IMR-90 (cell line): ENCODE results near the gene SLC26A2. TPM values are rescaled to one million over a fixed set of nuclear protein-coding genes. Genes with fewer than 3 reads are reported as not detected.

ENCODE experiments used
- ATAC-seq: fragments of 200-7000 bp; cut with Tn5 transposase; 2 replicates; pipeline ENCODE4 v1.9.1; 2020; ENCODE audit warnings: low read depth, mild to moderate bottlenecking, moderate library complexity
- BruUV-seq: library from RNA; stranded (reverse); fragments of 400-500 nt; replicated peaks from 2 replicates; lab custom pipeline; 2021; lab: Mats Ljungman, UMichigan
- CTCF ChIA-PET: fragments of 300-600 bp; formaldehyde crosslinking; extraction: SDS; loops from one replicate; lab custom pipeline; 2021; ENCODE audit warnings: antibody characterized with exemption; lab: Yijun Ruan, JAX
- POLR2A ChIA-PET: fragments of 300-600 bp; sonication (Branson Sonifier 250); formaldehyde crosslinking; loops from one replicate; lab custom pipeline; 2022; ENCODE audit warnings: antibody characterized with exemption; ENCODE audit not compliant: unreplicated experiment; lab: Charles Lee
- DNase-seq: peaks from one replicate; pipeline ENCODE4 v3.0.0; 2013
- H2AFZ ChIP-seq: replicated peaks from 2 replicates; pipeline ENCODE3; 2013; ENCODE audit warnings: low read length, mild to moderate bottlenecking; ENCODE audit not compliant: poor library complexity
- H2AK5ac ChIP-seq: 2 replicates; pipeline ENCODE4 v1.6.1; 2013; ENCODE audit warnings: low read depth, low read length, inconsistent platforms
- H2AK9ac ChIP-seq: replicated peaks from 2 replicates; pipeline ENCODE3; 2013; ENCODE audit warnings: mild to moderate bottlenecking, low read depth, low read length, moderate library complexity; ENCODE audit not compliant: poor library complexity
- H2BK120ac ChIP-seq: 2 replicates; pipeline ENCODE4 v1.6.1; 2013; ENCODE audit warnings: low read depth, low read length, inconsistent platforms
- H2BK15ac ChIP-seq: 3 replicates; pipeline ENCODE4 v1.6.1; 2013; ENCODE audit warnings: low read depth, low read length, inconsistent platforms
- H2BK20ac ChIP-seq: 2 replicates; pipeline ENCODE4 v1.6.1; 2013; ENCODE audit warnings: low read depth, mild to moderate bottlenecking, inconsistent platforms, low read length, moderate library complexity
- H2BK5ac ChIP-seq: 2 replicates; pipeline ENCODE4 v1.6.1; 2013; ENCODE audit warnings: mild to moderate bottlenecking, low read depth, low read length, inconsistent platforms; ENCODE audit not compliant: poor library complexity, severe bottlenecking
- H3K14ac ChIP-seq: replicated peaks from 2 replicates; pipeline ENCODE4 v1.6.1; 2013; ENCODE audit warnings: low read depth, low read length, inconsistent platforms
- H3K18ac ChIP-seq: 2 replicates; pipeline ENCODE4 v1.6.1; 2013; ENCODE audit warnings: low read depth, low read length, control low read depth
- H3K23ac ChIP-seq: 2 replicates; pipeline ENCODE4 v1.6.1; 2013; ENCODE audit warnings: low read depth, low read length, inconsistent platforms
- H3K27ac ChIP-seq: 2 replicates; pipeline ENCODE4 v1.5.1; 2013; ENCODE audit warnings: mild to moderate bottlenecking, control low read depth, low read length; ENCODE audit not compliant: insufficient read depth
- H3K27me3 ChIP-seq: 2 replicates; pipeline ENCODE4 v1.6.1; 2013; ENCODE audit warnings: low read length; ENCODE audit not compliant: control insufficient read depth, insufficient read depth
- H3K36me3 ChIP-seq: 2 replicates; pipeline ENCODE4 v1.6.1; 2013; ENCODE audit warnings: low read length, mixed read lengths; ENCODE audit not compliant: control insufficient read depth, insufficient read depth
- H3K4ac ChIP-seq: 2 replicates; pipeline ENCODE4 v1.6.1; 2013; ENCODE audit warnings: low read depth, low read length, inconsistent platforms
- H3K4me1 ChIP-seq: 2 replicates; pipeline ENCODE4 v1.6.1; 2013; ENCODE audit warnings: low read length, mixed read lengths; ENCODE audit not compliant: control insufficient read depth, insufficient read depth
- H3K4me2 ChIP-seq: 2 replicates; pipeline ENCODE4 v1.6.1; 2013; ENCODE audit warnings: low read depth, mild to moderate bottlenecking, control low read depth, low read length, moderate library complexity
- H3K4me3 ChIP-seq: 2 replicates; pipeline ENCODE4 v1.5.1; 2013; ENCODE audit warnings: low read depth, mild to moderate bottlenecking, control low read depth, low read length, moderate library complexity; ENCODE audit not compliant: insufficient read depth
- H3K56ac ChIP-seq: 2 replicates; pipeline ENCODE4 v1.6.1; 2013; ENCODE audit warnings: low read length, inconsistent platforms; ENCODE audit not compliant: insufficient read depth; ENCODE audit errors: extremely low read depth
- H3K79me1 ChIP-seq, 2 experiments: 2 replicates each; pipeline ENCODE4 v1.6.1; 2013; ENCODE audit warnings: low read length in 2 of 2, inconsistent platforms in 1 of 2, low read depth in 1 of 2
- H3K9ac ChIP-seq: 2 replicates; pipeline ENCODE4 v1.6.1; 2013; ENCODE audit warnings: low read depth, low read length, control low read depth
- H3K9me1 ChIP-seq: 2 replicates; pipeline ENCODE4 v1.6.1; 2013; ENCODE audit warnings: low read length, inconsistent platforms; ENCODE audit not compliant: insufficient read depth
- H3K9me3 ChIP-seq: 2 replicates; pipeline ENCODE4 v1.6.1; 2013; ENCODE audit warnings: low read length; ENCODE audit not compliant: control insufficient read depth, insufficient read depth
- H4K20me1 ChIP-seq: 2 replicates; pipeline ENCODE4 v1.6.1; 2013; ENCODE audit warnings: low read length, inconsistent platforms; ENCODE audit not compliant: insufficient read depth
- H4K5ac ChIP-seq: 2 replicates; pipeline ENCODE4 v1.6.1; 2013; ENCODE audit warnings: mild to moderate bottlenecking, low read depth, low read length, control low read depth
- H4K8ac ChIP-seq, 2 experiments: 2 replicates each; pipeline ENCODE4 v1.6.1; 2013; ENCODE audit warnings: low read depth in 2 of 2, low read length in 2 of 2, control low read depth in 1 of 2, inconsistent platforms in 1 of 2
- H4K91ac ChIP-seq: 2 replicates; pipeline ENCODE4 v1.6.1; 2013; ENCODE audit warnings: low read depth, low read length, inconsistent platforms; ENCODE audit not compliant: insufficient read depth
- BHLHE40 ChIP-seq: fragments of 150-350 bp; IDR thresholded peaks from 2 replicates; pipeline ENCODE4 v1.6.1; 2016; ENCODE audit warnings: mild to moderate bottlenecking, low read depth, low read length
- CEBPB ChIP-seq: IDR thresholded peaks from 2 replicates; pipeline ENCODE4 v1.6.1; 2012; ENCODE audit warnings: low read depth, low read length, improper control_type of control experiment
- CHD1 ChIP-seq: IDR thresholded peaks from 2 replicates; pipeline ENCODE4 v1.6.1; 2012; ENCODE audit warnings: low read depth, low read length, improper control_type of control experiment
- FOS ChIP-seq: fragments of 150-350 bp; IDR thresholded peaks from 2 replicates; pipeline ENCODE4 v1.6.1; 2016; ENCODE audit warnings: low read depth, low read length
- MAFK ChIP-seq: IDR thresholded peaks from 2 replicates; pipeline ENCODE4 v1.6.1; 2012; ENCODE audit warnings: low read depth, low read length, improper control_type of control experiment
- MXI1 ChIP-seq: IDR thresholded peaks from 2 replicates; pipeline ENCODE4 v1.6.1; 2012; ENCODE audit warnings: low read depth, mild to moderate bottlenecking, low read length, moderate library complexity, borderline replicate concordance
- NFE2L2 ChIP-seq: fragments of 150-350 bp; IDR thresholded peaks from 2 replicates; pipeline ENCODE4 v1.6.1; 2016; ENCODE audit warnings: low read depth, mild to moderate bottlenecking, low read length
- POLR2A ChIP-seq: IDR thresholded peaks from 2 replicates; pipeline ENCODE4 v1.6.1; 2012; ENCODE audit warnings: mild to moderate bottlenecking, low read depth, low read length
- RAD21 ChIP-seq: IDR thresholded peaks from 2 replicates; pipeline ENCODE4 v1.6.1; 2012; ENCODE audit warnings: low read length, improper control_type of control experiment
- RCOR1 ChIP-seq: IDR thresholded peaks from 2 replicates; pipeline ENCODE4 v1.6.1; 2012; ENCODE audit warnings: mild to moderate bottlenecking, low read length, improper control_type of control experiment; ENCODE audit not compliant: insufficient replicate concordance
- RFX5 ChIP-seq: IDR thresholded peaks from 2 replicates; pipeline ENCODE4 v1.8.0; 2012; ENCODE audit warnings: low read depth, mild to moderate bottlenecking, low read length, moderate library complexity
- SMC3 ChIP-seq: fragments of 150-350 bp; IDR thresholded peaks from 2 replicates; pipeline ENCODE4 v1.6.1; 2016; ENCODE audit warnings: low read depth, mild to moderate bottlenecking, antibody characterized with exemption, low read length, moderate library complexity
- WGBS, 2 experiments: methylation state at CpG; one replicate each; pipeline versions ENCODE4 v1.1.5 to v1.1.7; 2013; ENCODE audit warnings: missing lambda C conversion rate in 2 of 2; ENCODE audit not compliant: insufficient read length in 1 of 2; ENCODE audit errors: extremely low coverage in 2 of 2; 5-methylcytosine and 5-hydroxymethylcytosine counted together
- dilution Hi-C: fragments of 300-500 bp; cut with HindIII; formaldehyde crosslinking; loops from one replicate; pipeline ENCODE4 v1.14.3; 2018; ENCODE audit warnings: low sequenced_read_pairs; ENCODE audit not compliant: unreplicated experiment
- in situ Hi-C: fragments of 300-500 bp; cut with MboI; formaldehyde crosslinking; loops from 3 replicates; pipeline ENCODE4 v1.14.3; 2019; ENCODE audit warnings: low sequenced_read_pairs, inconsistent platforms, mixed read lengths
- intact Hi-C: fragments of 100-400 bp; cut with micrococcal nuclease; formaldehyde crosslinking; loops from 2 replicates; pipeline ENCODE4 v1.10.0; 2022
- polyA plus RNA-seq, 3 experiments: library from polyadenylated mRNA; depleted of rRNA; stranded (reverse); fragments of >200 nt; gene quantifications; 2 replicates each; pipeline ENCODE4 v1.2.3, GENCODE V29; 2012; ENCODE audit warnings: low replicate concordance in 1 of 3
- total RNA-seq: library from RNA; depleted of rRNA; stranded (reverse); fragments of >200 nt; gene quantifications from 2 replicates; pipeline ENCODE4 v1.2.3, GENCODE V29; 2012
- TF ChIP-seq, protein P1 (sequence below): fragments of 150-350 bp; IDR thresholded peaks from 2 replicates; pipeline ENCODE4 v1.6.1; 2017; ENCODE audit warnings: mild to moderate bottlenecking, antibody characterized with exemption, low read length, low read depth
- TF ChIP-seq, protein P2 (sequence below): conservative IDR thresholded peaks from 2 replicates; pipeline ENCODE4 v1.5.1; 2012; ENCODE audit warnings: mild to moderate bottlenecking, low read depth, low read length, improper control_type of control experiment

Gene SLC26A2
- total and polyA plus RNA-seq, 2 of the 4 experiments (the other 2 are of a cell fraction): 2.2 to 9.9 TPM

DNA sequence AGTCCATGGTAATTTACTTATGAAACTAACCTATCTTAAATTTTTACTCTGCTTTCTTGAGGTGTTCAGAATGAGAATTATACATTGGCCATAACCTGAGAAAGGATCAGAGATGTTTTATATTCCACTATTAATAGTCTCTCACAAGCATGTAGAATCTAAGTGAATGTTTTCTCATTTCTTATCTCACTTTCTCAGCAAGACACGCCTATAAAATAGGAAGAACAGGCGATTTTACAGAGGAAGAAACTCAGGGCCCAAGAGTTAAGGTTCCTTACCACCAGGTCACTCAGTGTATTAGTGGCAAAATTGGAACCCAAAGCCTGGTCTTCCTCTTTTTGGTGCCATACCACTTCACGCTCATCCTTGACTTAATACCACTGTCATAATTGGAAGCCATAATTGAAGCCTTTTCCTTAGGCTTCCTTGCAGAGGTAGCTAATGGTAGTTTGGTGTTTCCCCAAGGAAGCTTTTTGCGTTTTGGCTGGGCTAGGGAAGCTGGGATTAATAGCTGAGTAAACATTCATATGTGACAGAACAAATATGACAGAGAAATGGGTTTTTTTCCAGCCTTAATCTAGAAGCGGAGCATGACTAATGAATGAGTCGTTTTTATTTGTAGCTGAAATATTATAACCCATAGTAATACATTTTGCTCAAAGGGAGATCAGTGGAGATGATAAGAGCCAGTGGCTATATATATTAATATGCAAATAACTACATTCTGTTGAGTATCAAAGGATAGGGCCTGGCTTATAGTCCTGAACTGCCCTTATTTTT is 56.9 kb downstream of the SLC26A2 start (continued):
- TF ChIP-seq MXI1: no peak
- TF ChIP-seq CHD1: no peak

DNA sequence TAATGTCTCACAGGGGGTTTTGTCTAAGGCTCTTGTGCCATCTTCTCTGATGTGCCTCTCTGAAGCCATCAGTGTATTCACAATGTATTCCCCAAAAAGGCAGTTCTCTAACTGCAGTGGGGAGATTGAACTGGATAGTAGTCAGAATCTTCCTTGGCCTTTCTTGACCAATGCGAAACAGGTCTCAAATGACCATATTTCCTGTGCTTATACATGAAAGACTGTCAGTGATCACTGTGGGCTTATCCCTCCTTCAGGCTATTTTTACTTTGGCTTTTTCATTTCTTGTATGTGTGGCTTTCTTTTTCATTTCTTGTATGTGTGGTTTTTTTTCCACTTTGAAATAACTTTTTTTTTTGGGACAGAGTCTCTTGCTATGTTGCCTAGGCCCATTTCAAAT is 59.7 kb downstream of the SLC26A2 start:
- Histone ChIP-seq H4K5ac (no peak overlapping the region), H3K4me2 (no peak overlapping the region), H3K9ac (no peak overlapping the region), H2AK9ac (no peak overlapping the region), H3K79me1 (peaks cover 32 to 54% of the 10 kb centered on the region in 2 experiments), H2BK20ac (no peak overlapping the region), H4K8ac (no peak overlapping the region), H4K20me1 (peaks cover 3% of the 10 kb centered on the region; the same call in 1 of the 2 replicates), H3K56ac (no peak overlapping the region), H3K9me1 (peaks cover 10% of the 10 kb centered on the region), H3K4me3 (no peak overlapping the region), H4K91ac (no peak overlapping the region), H3K18ac (no peak overlapping the region), H3K27ac (no peak overlapping the region), H3K14ac (no peak overlapping the region), H2BK120ac (no peak overlapping the region), H3K23ac (no peak overlapping the region), H3K9me3 (peaks cover 7% of the 10 kb centered on the region), H2AFZ (no peak overlapping the region), H3K27me3 (no peaks in the 10 kb centered on the region), H3K36me3 (peaks cover 30% of the 10 kb centered on the region), H2BK15ac (no peak overlapping the region), H2AK5ac (no peak overlapping the region), H2BK5ac (no peak overlapping the region), H3K4me1 (peaks cover 12% of the 10 kb centered on the region), H3K4ac (no peak overlapping the region)
- ATAC-seq (no peak), DNase-seq (no peak)
- dilution Hi-C loops: no loop called here
- no TSS peak for BruUV-seq
- intact Hi-C loops: no loop called here
- POLR2A ChIA-PET: no interaction called here
- in situ Hi-C loops: no loop called here
- CTCF ChIA-PET: interaction anchor here (0.6 to 1.5 kb wide), 2 partner anchors 10 to 67 kb away, joined by 5 to 9 read pairs; no protein-coding TSS in a partner anchor
- no CpG with 5 or more reads among the region's 1 CpG for WGBS, 2 experiments
- TF ChIP-seq, protein P1, sequence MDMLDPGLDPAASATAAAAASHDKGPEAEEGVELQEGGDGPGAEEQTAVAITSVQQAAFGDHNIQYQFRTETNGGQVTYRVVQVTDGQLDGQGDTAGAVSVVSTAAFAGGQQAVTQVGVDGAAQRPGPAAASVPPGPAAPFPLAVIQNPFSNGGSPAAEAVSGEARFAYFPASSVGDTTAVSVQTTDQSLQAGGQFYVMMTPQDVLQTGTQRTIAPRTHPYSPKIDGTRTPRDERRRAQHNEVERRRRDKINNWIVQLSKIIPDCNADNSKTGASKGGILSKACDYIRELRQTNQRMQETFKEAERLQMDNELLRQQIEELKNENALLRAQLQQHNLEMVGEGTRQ: no peak
- TF ChIP-seq MXI1 (no peak), BHLHE40 (no peak), SMC3 (no peak), POLR2A (no peak), CHD1 (no peak), RAD21 (no peak), NFE2L2 (no peak), FOS (no peak), RCOR1 (no peak), RFX5 (no peak), CEBPB (no peak), MAFK (no peak)
- TF ChIP-seq, protein P2, sequence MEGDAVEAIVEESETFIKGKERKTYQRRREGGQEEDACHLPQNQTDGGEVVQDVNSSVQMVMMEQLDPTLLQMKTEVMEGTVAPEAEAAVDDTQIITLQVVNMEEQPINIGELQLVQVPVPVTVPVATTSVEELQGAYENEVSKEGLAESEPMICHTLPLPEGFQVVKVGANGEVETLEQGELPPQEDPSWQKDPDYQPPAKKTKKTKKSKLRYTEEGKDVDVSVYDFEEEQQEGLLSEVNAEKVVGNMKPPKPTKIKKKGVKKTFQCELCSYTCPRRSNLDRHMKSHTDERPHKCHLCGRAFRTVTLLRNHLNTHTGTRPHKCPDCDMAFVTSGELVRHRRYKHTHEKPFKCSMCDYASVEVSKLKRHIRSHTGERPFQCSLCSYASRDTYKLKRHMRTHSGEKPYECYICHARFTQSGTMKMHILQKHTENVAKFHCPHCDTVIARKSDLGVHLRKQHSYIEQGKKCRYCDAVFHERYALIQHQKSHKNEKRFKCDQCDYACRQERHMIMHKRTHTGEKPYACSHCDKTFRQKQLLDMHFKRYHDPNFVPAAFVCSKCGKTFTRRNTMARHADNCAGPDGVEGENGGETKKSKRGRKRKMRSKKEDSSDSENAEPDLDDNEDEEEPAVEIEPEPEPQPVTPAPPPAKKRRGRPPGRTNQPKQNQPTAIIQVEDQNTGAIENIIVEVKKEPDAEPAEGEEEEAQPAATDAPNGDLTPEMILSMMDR: no peak
